ENCODE data around the gene HDAC6.
"Not testable (repeated sequence)": the region's sequence is repeated elsewhere in the genome, so short reads cannot be mapped to it uniquely, and the experiment has no call there.

Gene HDAC6

GRCh38 chrX:48854121-48854804, 52.4 kb downstream of the HDAC6 start:
- not testable (repeated sequence) for H3K4me1 ChIP-seq (ENCODE audit: control insufficient read depth, insufficient read depth, low read length); H3K27me3 ChIP-seq (replicated peaks; ENCODE audit: control insufficient read depth, insufficient read depth, low read length); H3K4me3 ChIP-seq (ENCODE audit: low read length); DNase-seq (ENCODE audit: low read depth); H3K36me3 ChIP-seq (ENCODE audit: control insufficient read depth, insufficient read depth, low read length, severe bottlenecking); H3K9me3 ChIP-seq (ENCODE audit: control insufficient read depth, low read length); H3K9ac ChIP-seq (ENCODE audit: low read length)

GRCh38 chrX:48854898-48855297, 53.0 kb downstream of the HDAC6 start:
- no peaks in the 10 kb centered on the region for H3K36me3 ChIP-seq (ENCODE audit: control insufficient read depth, insufficient read depth, low read length, severe bottlenecking)
- peaks cover 5% of the 10 kb centered on the region for H3K9me3 ChIP-seq (ENCODE audit: control insufficient read depth, low read length)
- H3K4me3 ChIP-seq (ENCODE audit: low read length) = no peak overlapping the region
- H3K4me1 ChIP-seq (ENCODE audit: control insufficient read depth, insufficient read depth, low read length) = no peaks in the 10 kb centered on the region
- no peak overlapping the region for H3K9ac ChIP-seq (ENCODE audit: low read length)
- peak; percentile 4 for DNase-seq (ENCODE audit: low read depth)
- H3K27me3 ChIP-seq (replicated peaks; ENCODE audit: control insufficient read depth, insufficient read depth, low read length) = peaks cover 6% of the 10 kb centered on the region

- H3K4me3 ChIP-seq (ENCODE audit: low read length) = no peak overlapping the region
- H3K9ac ChIP-seq (ENCODE audit: low read length) = no peak overlapping the region
- H3K27me3 ChIP-seq (replicated peaks; ENCODE audit: control insufficient read depth, insufficient read depth, low read length) = peaks cover 9% of the 10 kb centered on the region
- peaks cover 8% of the 10 kb centered on the region for H3K9me3 ChIP-seq (ENCODE audit: control insufficient read depth, low read length)
- DNase-seq (ENCODE audit: low read depth) = no peak
- H3K36me3 ChIP-seq (ENCODE audit: control insufficient read depth, insufficient read depth, low read length, severe bottlenecking) = no peaks in the 10 kb centered on the region
- H3K4me1 ChIP-seq (ENCODE audit: control insufficient read depth, insufficient read depth, low read length) = no peaks in the 10 kb centered on the region
Measured at GRCh38 chrX:48864210-48864609, 62.3 kb downstream of the HDAC6 start.

- not testable (repeated sequence) for H3K4me3 ChIP-seq (ENCODE audit: low read length); H3K4me1 ChIP-seq (ENCODE audit: control insufficient read depth, insufficient read depth, low read length); H3K9ac ChIP-seq (ENCODE audit: low read length); H3K36me3 ChIP-seq (ENCODE audit: control insufficient read depth, insufficient read depth, low read length, severe bottlenecking); H3K9me3 ChIP-seq (ENCODE audit: control insufficient read depth, low read length); DNase-seq (ENCODE audit: low read depth); H3K27me3 ChIP-seq (replicated peaks; ENCODE audit: control insufficient read depth, insufficient read depth, low read length)
Measured at GRCh38 chrX:48872017-48872416, 70.2 kb downstream of the HDAC6 start.
